ENCODE results near the gene RPAP3. TPM values are rescaled to one million over a fixed set of nuclear protein-coding genes. Genes with fewer than 3 reads are reported as not detected.

Gene RPAP3
- total RNA-seq (2014; rRNA removed; shearing (Covaris generic)), result 26.0 and 40.3 TPM in 2 replicates

GRCh38 chr12:47705566-47706425 is at the start of gene RPAP3:
TSS of gene RPAP3 (minus strand) at chr12:47706030. CDS start at chr12:47702840, 3,190 bp downstream.
- peak; percentile 93 for DNase-seq (ENCODE audit: low read depth)

- no peak for DNase-seq (ENCODE audit: low read depth)
Observed at GRCh38 chr12:47754881-47755280, 49.1 kb upstream of the RPAP3 start.

- DNase-seq (ENCODE audit: low read depth), result peak; percentile 92
Observed at GRCh38 chr12:47754126-47754525, 48.3 kb upstream of the RPAP3 start.

GRCh38 chr12:47753021-47754001 is 47.5 kb upstream of the RPAP3 start:
- DNase-seq (ENCODE audit: low read depth), result peak; percentile 82

GRCh38 chr12:47752552-47752951 is 46.7 kb upstream of the RPAP3 start:
- DNase-seq (ENCODE audit: low read depth), result no peak

- DNase-seq (ENCODE audit: low read depth), result no peak
Observed at GRCh38 chr12:47752121-47752520, 46.3 kb upstream of the RPAP3 start.

GRCh38 chr12:47751561-47751960 is 45.7 kb upstream of the RPAP3 start:
- DNase-seq (ENCODE audit: low read depth), result no peak

- no peak for DNase-seq (ENCODE audit: low read depth)
Observed at GRCh38 chr12:47750916-47751470, 45.2 kb upstream of the RPAP3 start.

- DNase-seq (ENCODE audit: low read depth), result no peak
Observed at GRCh38 chr12:47750229-47750798, 44.5 kb upstream of the RPAP3 start.

- DNase-seq (ENCODE audit: low read depth), result no peak
Observed at GRCh38 chr12:47748899-47749298, 43.1 kb upstream of the RPAP3 start.

GRCh38 chr12:47748507-47748828 is 42.6 kb upstream of the RPAP3 start:
- DNase-seq (ENCODE audit: low read depth), result no peak

- DNase-seq (ENCODE audit: low read depth), result no peak
Observed at GRCh38 chr12:47747596-47748506, 42.0 kb upstream of the RPAP3 start.

GRCh38 chr12:47747126-47747525 is 41.3 kb upstream of the RPAP3 start:
- DNase-seq (ENCODE audit: low read depth), result no peak

GRCh38 chr12:47746523-47746922 is 40.7 kb upstream of the RPAP3 start:
- DNase-seq (ENCODE audit: low read depth), result no peak

- DNase-seq (ENCODE audit: low read depth), result no peak
Observed at GRCh38 chr12:47746073-47746472, 40.2 kb upstream of the RPAP3 start.

- DNase-seq (ENCODE audit: low read depth), result no peak
Observed at GRCh38 chr12:47745485-47746041, 39.7 kb upstream of the RPAP3 start.

- no peak for DNase-seq (ENCODE audit: low read depth)
Observed at GRCh38 chr12:47744778-47745436, 39.1 kb upstream of the RPAP3 start.

GRCh38 chr12:47744005-47744651 is 38.3 kb upstream of the RPAP3 start:
- no peak for DNase-seq (ENCODE audit: low read depth)

- DNase-seq (ENCODE audit: low read depth), result no peak
Observed at GRCh38 chr12:47743311-47743860, 37.6 kb upstream of the RPAP3 start.
